Measurements from ENCODE around the gene RPS6KA4. TPM values are rescaled to one million over a fixed set of nuclear protein-coding genes. Genes with fewer than 3 reads are reported as not detected.

Gene RPS6KA4
- total and polyA plus RNA-seq, 8 donors = 7.4 to 18.8 (median 10.5) TPM

DNA sequence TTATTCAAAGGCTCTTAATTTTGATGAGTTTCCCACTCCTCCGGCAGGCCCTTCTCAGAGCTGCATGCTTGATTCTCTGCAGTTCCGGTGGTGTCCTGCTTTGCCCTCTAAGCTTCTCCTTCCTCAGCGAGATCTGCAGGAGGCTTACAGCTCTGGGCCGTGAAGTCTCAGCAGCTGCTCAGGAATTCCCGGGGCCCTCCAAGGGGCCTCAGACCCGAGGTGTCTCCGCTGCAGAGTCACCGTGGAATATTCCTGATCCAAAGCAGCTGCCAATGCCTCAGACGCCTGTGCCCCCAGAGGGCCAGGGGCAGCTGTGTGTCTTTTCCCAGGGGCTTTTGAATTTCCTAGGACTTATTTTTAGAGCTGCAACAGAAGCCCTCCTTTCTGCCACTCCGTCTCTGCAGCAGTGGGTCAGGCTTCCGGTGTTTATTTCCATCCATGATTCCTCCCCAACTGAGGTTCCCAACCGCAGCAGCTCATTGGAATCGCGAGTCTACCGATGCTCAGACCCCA, 37.2 kb downstream of the RPS6KA4 start:
- H3K36me3 ChIP-seq = no peaks in the 10 kb centered on the region
- no peaks in the 10 kb centered on the region for H3K4me1 ChIP-seq
- no peak for FAIRE-seq
- H3K4me3 ChIP-seq = no peak overlapping the region
- ATAC-seq = peak in 1 of 4 donors; percentile 44
- H3K27ac ChIP-seq = no peak overlapping the region
- no peaks in the 10 kb centered on the region for H3K9me3 ChIP-seq
- intact Hi-C loops (cut with DNase I) = no loop called here
- no peaks in the 10 kb centered on the region for H3K27me3 ChIP-seq
- TF ChIP-seq, protein P1, sequence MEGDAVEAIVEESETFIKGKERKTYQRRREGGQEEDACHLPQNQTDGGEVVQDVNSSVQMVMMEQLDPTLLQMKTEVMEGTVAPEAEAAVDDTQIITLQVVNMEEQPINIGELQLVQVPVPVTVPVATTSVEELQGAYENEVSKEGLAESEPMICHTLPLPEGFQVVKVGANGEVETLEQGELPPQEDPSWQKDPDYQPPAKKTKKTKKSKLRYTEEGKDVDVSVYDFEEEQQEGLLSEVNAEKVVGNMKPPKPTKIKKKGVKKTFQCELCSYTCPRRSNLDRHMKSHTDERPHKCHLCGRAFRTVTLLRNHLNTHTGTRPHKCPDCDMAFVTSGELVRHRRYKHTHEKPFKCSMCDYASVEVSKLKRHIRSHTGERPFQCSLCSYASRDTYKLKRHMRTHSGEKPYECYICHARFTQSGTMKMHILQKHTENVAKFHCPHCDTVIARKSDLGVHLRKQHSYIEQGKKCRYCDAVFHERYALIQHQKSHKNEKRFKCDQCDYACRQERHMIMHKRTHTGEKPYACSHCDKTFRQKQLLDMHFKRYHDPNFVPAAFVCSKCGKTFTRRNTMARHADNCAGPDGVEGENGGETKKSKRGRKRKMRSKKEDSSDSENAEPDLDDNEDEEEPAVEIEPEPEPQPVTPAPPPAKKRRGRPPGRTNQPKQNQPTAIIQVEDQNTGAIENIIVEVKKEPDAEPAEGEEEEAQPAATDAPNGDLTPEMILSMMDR (IDR thresholded peaks at IDR 0.05) = no peak
- WGBS, 2 donors = 40 to 49% methylated on average over 15 of the region's 15 CpGs
- DNase-seq = no peak

DNA sequence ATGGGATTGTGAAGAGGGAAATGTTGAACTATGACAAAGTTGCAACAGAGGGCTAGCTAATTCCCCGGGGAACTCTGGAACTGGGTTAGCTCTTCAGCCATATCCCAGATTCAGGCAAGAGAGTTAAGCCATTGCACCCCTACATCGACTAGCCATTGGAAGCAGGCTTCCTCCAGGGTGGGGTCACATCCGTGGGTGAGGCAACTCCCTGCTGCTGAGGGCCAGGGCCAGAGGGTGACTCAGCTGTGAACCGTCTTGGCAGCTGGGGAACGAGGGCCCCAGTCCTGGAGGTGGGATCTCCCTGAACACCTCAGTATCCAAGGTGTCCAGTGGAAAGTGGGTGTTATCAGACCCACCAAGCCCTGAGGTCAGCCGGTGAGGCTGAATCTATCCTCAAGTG, 41.1 kb downstream of the RPS6KA4 start:
- Histone ChIP-seq H3K9me3 (no peaks in the 10 kb centered on the region), H3K4me1 (no peaks in the 10 kb centered on the region), H3K27ac (no peak overlapping the region), H3K36me3 (no peaks in the 10 kb centered on the region), H3K27me3 (no peaks in the 10 kb centered on the region), H3K4me3 (no peak overlapping the region)
- WGBS, 2 donors = 67 to 80% methylated on average over 6 of the region's 6 CpGs
- FAIRE-seq (no peak), ATAC-seq (peak in 1 of 4 donors; percentile 29), DNase-seq (no peak)
- TF ChIP-seq, protein P1 (IDR thresholded peaks at IDR 0.05) = no peak
- intact Hi-C loops (cut with DNase I) = no loop called here

DNA sequence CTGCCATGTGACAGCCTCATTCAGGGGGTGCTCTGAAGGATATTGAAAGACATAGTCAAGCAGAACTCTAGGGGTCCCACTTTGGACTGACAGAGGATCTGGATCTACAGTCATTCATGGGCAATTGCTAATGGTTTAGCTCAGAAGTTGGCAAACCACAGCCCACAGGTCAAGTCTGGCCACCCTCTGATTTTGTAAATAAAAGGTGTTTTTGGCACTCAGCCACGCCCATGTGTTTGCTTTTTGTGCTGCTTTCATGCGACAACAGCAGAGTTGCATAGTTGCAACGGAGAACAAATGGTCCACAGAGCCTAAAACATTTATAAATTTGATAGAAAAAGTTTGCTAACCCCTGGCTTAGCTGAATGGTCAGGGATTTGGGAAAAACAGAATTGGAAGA, 41.7 kb downstream of the RPS6KA4 start:
- Histone ChIP-seq H3K27ac (no peak overlapping the region), H3K9me3 (no peaks in the 10 kb centered on the region), H3K4me3 (no peak overlapping the region), H3K27me3 (no peaks in the 10 kb centered on the region), H3K4me1 (no peaks in the 10 kb centered on the region), H3K36me3 (no peaks in the 10 kb centered on the region)
- DNase-seq (peak in 2 of 6 donors; percentile 35 to 48), FAIRE-seq (no peak), ATAC-seq (peak in 2 of 4 donors; percentile 21 to 48)
- WGBS, 2 donors = 7 to 10% methylated on average over 3 of the region's 3 CpGs
- TF ChIP-seq, protein P1 (IDR thresholded peaks at IDR 0.05) = no peak
- intact Hi-C loops (cut with DNase I) = no loop called here

DNA sequence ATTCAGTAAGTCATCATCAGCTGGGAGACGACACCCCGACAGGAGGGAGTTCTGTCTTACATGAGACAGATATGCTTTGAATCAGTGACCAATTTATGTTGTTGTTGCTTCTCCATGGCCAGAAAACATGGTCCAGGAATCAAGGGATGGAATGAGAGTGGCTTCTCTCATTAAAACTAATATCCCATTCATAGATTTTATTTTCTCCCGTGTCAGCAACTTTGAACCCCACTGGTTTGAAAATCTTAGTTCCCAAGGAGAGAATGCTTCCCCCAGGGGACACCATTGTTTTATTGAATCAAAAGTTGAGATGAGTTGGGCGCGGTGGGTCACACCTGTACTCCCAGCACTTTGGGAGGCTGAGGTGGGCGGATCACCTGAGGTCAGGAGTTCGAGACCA, 42.8 kb downstream of the RPS6KA4 start:
- no peak overlapping the region for H3K4me3 ChIP-seq
- WGBS, 2 donors = 78 to 87% methylated on average over 7 of the region's 7 CpGs
- H3K27me3 ChIP-seq = no peaks in the 10 kb centered on the region
- no peaks in the 10 kb centered on the region for H3K4me1 ChIP-seq
- ATAC-seq (no peak), FAIRE-seq (no peak), DNase-seq (no peak)
- intact Hi-C loops (cut with DNase I) = no loop called here
- H3K27ac ChIP-seq = no peak overlapping the region
- TF ChIP-seq, protein P1 (IDR thresholded peaks at IDR 0.05) = no peak
- no peaks in the 10 kb centered on the region for H3K36me3 ChIP-seq
- no peaks in the 10 kb centered on the region for H3K9me3 ChIP-seq

DNA sequence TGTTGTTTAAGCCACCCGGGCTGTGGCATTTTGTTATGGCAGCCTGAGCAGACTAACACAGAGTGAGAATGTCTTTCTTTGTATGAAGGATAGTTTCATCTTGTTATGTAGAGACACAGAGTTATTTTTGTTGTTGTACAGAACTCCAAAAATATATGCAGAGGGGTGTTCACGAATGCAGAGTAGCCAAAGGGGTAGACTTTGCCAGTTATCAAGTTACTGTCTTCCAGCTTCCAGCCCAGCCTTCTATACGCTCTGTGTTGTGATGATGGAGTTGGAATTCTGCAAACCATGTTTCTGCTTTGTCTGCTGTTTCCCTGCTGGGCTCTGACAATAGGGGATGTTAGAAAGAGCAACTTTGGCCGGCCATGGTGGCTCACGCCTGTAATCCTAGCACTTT, 44.1 kb downstream of the RPS6KA4 start:
- H3K9me3 ChIP-seq = no peaks in the 10 kb centered on the region
- no peaks in the 10 kb centered on the region for H3K27me3 ChIP-seq
- H3K36me3 ChIP-seq = no peaks in the 10 kb centered on the region
- H3K4me3 ChIP-seq = no peak overlapping the region
- no peak overlapping the region for H3K27ac ChIP-seq
- ATAC-seq (no peak), FAIRE-seq (no peak), DNase-seq (no peak)
- 75 to 77% methylated on average over 5 of the region's 5 CpGs for WGBS, 2 donors
- intact Hi-C loops (cut with DNase I) = no loop called here
- no peaks in the 10 kb centered on the region for H3K4me1 ChIP-seq
- TF ChIP-seq, protein P1 (IDR thresholded peaks at IDR 0.05) = no peak

Measured in pancreas (tissue), 10 donors.